Choroid plexus epithelial cell (primary cell): Measurements from ENCODE around the gene NUP37.

Experiments
- DNase-seq: peaks from one replicate; pipeline ENCODE4 v3.0.0-alpha.2; 2010; ENCODE audit warnings: low read depth
- H3K4me3 ChIP-seq: 2 replicates; pipeline ENCODE4 v1.5.1; 2011; ENCODE audit warnings: low read depth, mild to moderate bottlenecking, control low read depth, low read length, moderate library complexity
- CTCF ChIP-seq: conservative IDR thresholded peaks from 2 replicates; pipeline ENCODE4 v1.5.1; 2011; ENCODE audit warnings: low read depth, mild to moderate bottlenecking, control low read depth, inconsistent platforms, low read length, moderate library complexity

NUP37 gene

DNA sequence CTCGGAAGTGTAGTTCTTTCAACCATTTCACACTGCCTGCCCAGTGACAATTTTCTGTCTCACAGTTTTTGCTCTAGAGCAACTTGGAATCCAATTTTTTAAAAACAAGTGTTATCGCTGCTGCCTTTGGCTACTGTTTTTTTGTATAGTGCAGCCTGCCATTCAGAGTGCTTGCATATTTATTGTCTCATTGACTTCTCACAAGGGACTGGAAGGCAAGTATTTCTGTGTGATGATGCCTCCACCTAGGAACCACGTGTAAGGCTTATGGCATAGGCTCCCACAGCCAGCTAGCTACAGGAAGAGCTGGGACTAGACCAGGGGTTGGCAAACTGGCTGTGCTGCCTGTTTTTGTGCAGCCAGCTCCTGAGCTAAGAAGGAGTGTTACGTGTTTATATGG, 972 bp upstream of the NUP37 start:
- no peak for TF ChIP-seq CTCF
- DNase-seq = peak; percentile 48

GRCh38 chr12:102120564-102120873, 605 bp upstream of the NUP37 start:
- H3K4me3 ChIP-seq = peak overlapping the region; percentile 74
- TF ChIP-seq CTCF = no peak
- DNase-seq = no peak

More for the DNA sequence above, 972 bp upstream of the NUP37 start:
- H3K4me3 ChIP-seq = peak overlapping the region; percentile 74

DNA sequence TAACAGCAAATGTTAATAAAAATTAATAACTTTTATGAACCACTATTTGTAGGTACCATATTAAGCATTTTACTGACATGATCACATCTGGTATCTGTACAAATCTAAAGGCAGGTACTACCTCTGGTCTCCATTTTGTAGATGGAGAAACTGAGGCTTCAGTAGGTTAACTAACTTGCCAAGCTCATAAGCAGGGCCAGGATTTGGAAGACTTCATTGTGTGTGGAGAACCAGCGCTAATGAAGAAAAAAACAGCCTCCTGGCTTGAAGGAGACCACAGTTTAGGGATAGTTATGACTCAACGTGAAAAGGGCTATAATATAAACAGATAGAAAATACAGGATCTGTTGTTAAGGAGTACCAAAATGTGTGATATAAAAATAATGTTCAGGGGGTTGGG, 1.0 kb downstream of the NUP37 start:
- no peak for TF ChIP-seq CTCF
- peak overlapping the region; percentile 74 for H3K4me3 ChIP-seq

DNA sequence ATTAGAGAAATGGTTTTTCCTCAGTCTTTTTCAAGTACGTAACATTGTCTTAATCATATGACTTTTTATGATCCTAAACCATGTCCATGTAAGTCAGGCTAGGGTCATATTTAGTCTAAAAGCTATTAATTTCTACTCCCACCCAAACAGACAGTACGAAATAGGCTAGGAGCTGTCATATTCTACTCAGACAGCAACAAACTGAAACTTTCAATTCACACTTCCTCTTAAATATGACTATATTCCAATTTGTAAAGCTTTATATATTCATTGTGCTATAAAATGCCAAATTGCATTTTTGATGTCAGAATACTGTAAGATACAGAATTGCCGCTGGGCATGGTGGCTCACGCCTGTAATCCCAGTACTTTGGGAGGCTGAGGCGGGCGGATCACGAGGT, 3.5 kb downstream of the NUP37 start:
- TF ChIP-seq CTCF = no peak
- no peak overlapping the region for H3K4me3 ChIP-seq
- DNase-seq = no peak

More for the DNA sequence above, 1.0 kb downstream of the NUP37 start:
- DNase-seq = no peak

DNA sequence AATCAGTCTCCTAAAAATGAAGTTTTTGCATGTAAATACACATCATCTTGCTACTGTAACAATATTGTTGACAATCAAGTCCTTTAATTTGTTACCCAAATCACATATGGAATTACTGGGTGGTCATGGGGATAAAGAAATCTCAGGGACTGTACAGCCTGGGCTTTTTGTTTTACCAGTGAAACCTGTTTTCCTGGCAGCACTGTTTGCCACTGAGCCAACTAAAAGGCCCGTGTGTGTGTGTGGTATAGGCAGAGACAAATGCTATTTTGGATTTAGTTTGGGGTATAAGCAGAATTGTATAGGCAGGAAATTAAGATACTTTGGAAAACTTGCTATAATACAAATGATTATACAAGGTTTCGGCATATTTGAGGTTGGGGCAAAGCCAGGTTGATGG, 5.7 kb downstream of the NUP37 start:
- TF ChIP-seq CTCF = no peak
- no peak overlapping the region for H3K4me3 ChIP-seq
- DNase-seq = no peak

DNA sequence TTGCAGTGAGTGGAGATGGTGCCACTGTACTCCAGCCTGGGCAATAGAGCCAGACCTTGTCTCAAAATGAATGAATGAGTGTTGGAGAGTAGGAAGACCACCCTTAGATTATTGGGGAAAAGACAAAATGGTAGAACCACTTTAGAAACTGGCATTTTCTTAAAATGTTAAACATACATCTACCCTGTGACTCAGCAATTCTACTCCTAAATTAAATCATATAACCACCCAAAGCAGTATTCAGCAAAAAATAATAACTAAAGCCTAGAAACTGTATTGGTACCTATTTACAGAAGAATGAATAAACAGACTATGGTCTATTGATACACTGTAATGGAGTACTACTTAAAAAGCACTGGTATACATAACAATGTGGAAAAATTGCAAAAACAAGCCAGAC, 9.1 kb downstream of the NUP37 start:
- no peak overlapping the region for H3K4me3 ChIP-seq
- TF ChIP-seq CTCF = no peak
- DNase-seq = no peak

DNA sequence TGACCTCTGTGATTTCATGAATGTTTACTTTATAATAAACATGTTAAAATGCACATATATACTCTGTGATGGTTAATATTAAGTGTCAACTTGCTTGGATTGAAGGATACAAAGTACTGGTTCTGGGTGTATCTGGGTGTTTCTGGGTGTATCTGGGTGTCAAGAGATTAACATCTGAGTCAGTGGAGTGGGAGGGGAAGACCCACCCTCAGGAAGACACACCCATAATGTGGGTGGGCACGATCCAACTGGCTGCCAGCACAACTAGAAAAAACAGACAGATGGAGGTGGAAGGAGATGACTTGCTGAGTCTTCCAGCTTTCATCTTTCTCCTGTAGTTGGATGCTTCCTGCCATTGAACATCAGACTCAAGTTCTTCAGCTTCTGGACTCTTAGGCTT, 11.9 kb downstream of the NUP37 start:
- DNase-seq = no peak
- TF ChIP-seq CTCF = no peak

More for the DNA sequence above, 11.9 kb downstream of the NUP37 start:
- no peak overlapping the region for H3K4me3 ChIP-seq
